Prostate gland (tissue), 2 donors: ENCODE measurements around the gene UBE2O. TPM values are rescaled to one million over a fixed set of nuclear protein-coding genes. Genes with fewer than 3 reads are reported as not detected.
"Not testable (repeated sequence)": the region's sequence is repeated elsewhere in the genome, so short reads cannot be mapped to it uniquely, and the experiment has no call there.

ENCODE experiments used
- DNase-seq: peaks from one replicate; pipeline ENCODE4 v3.0.0-alpha.2; 2019; ENCODE audit warnings: low spot score
- H3K27ac ChIP-seq, 2 donors: fragments of 200-600 bp; sonication (generic); 2 replicates each; pipeline ENCODE4 v1.5.1; 2017 to 2019
- H3K27me3 ChIP-seq: fragments of 200-600 bp; sonication (generic); replicated peaks from 2 replicates; pipeline ENCODE4 v1.5.1; 2019; ENCODE audit not compliant: insufficient read depth
- H3K36me3 ChIP-seq, 2 donors: fragments of 200-600 bp; sonication (generic); 1 replicate in 1 of 2; 2 replicates in 1 of 2; pipeline versions ENCODE4 v1.5.1 to v1.8.1; 2017 to 2019
- H3K4me1 ChIP-seq: fragments of 200-600 bp; sonication (generic); replicated peaks from 2 replicates; pipeline ENCODE4 v1.5.1; 2019
- H3K4me3 ChIP-seq, 2 donors: fragments of 200-600 bp; sonication (generic); 2 replicates each; pipeline ENCODE4 v1.5.1; 2017 to 2019
- H3K9me3 ChIP-seq: fragments of 200-600 bp; sonication (generic); 2 replicates; pipeline ENCODE4 v1.5.1; 2017
- POLR2A ChIP-seq: fragments of 450-650 bp; IDR thresholded peaks from one replicate; pipeline ENCODE4 v1.6.1; 2016; ENCODE audit warnings: antibody characterized with exemption, mild to moderate bottlenecking
- POLR2AphosphoS5 ChIP-seq: sonication (generic); formaldehyde crosslinking; IDR thresholded peaks from one replicate; pipeline ENCODE4 v1.6.1; 2017; ENCODE audit warnings: antibody characterized with exemption
- WGBS: methylation state at CpG from one replicate; pipeline ENCODE4 v1.1.5; 2018; 5-methylcytosine and 5-hydroxymethylcytosine counted together
- intact Hi-C: fragments of 100-400 bp; cut with DNase I; formaldehyde crosslinking; loops from one replicate; pipeline ENCODE4 v1.14.2; 2022
- total RNA-seq, 2 donors: library from RNA; depleted of rRNA; stranded (reverse); fragments of >200 nt; gene quantifications; one replicate each; pipeline ENCODE4 v1.1.0, GENCODE V29; 2016
- TF ChIP-seq, protein P1 (sequence below), 4 experiments: fragments of 200-600 bp in 2 of 4; fragments of 450-650 bp in 2 of 4; sonication (generic) in 2 of 4; IDR thresholded peaks; 1 replicate in 3 of 4; 2 replicates in 1 of 4; pipeline ENCODE4 v1.5.1; 2016 to 2019; ENCODE audit warnings: antibody characterized with exemption in 4 of 4, mild to moderate bottlenecking in 2 of 4, moderate library complexity in 2 of 4

The UBE2O gene
- total RNA-seq, 2 donors from 2014 or later, result 19.9 to 39.8 TPM

DNA sequence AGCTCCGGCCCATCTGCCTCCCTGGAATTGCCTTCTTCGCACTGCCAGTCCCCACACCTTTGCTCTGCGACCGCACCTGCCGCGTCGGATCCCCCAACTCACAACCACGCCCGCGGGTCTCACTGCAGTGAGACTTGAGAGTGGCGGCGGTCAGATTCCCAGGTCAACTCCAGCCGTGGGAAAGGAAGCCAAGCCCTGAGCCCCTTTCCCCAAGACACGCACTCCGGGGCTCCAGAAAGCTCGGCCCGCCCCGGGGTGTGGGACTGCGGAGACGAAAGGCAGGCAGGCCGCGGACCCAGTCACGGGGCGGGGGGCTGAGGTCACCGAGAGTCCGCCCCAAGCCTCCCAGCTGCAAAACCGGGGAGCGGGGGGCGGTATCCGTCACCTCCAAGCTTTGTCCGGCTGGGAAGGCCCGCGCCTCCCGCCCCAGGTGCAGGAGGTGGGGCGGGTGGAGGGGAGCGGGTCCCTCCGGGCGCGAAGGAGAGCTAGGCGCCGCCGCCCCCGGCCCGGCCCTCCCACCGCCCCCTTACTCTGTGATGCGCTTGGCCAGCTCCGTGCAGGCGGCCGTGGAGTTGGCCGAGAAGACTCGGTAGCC, 99.9 kb downstream of the UBE2O start:
- H3K27me3 ChIP-seq, result no peaks in the 10 kb centered on the region
- no peaks in the 10 kb centered on the region for H3K4me1 ChIP-seq
- no peaks in the 10 kb centered on the region for H3K36me3 ChIP-seq
- under 1% methylated on average over 28 of the region's 51 CpGs for whole genome bisulfite sequencing
- H3K27ac ChIP-seq, result peak overlapping the region; percentile 81 to 89
- TF ChIP-seq POLR2A (no peak), POLR2AphosphoS5 (no peak)
- TF ChIP-seq, protein P1, sequence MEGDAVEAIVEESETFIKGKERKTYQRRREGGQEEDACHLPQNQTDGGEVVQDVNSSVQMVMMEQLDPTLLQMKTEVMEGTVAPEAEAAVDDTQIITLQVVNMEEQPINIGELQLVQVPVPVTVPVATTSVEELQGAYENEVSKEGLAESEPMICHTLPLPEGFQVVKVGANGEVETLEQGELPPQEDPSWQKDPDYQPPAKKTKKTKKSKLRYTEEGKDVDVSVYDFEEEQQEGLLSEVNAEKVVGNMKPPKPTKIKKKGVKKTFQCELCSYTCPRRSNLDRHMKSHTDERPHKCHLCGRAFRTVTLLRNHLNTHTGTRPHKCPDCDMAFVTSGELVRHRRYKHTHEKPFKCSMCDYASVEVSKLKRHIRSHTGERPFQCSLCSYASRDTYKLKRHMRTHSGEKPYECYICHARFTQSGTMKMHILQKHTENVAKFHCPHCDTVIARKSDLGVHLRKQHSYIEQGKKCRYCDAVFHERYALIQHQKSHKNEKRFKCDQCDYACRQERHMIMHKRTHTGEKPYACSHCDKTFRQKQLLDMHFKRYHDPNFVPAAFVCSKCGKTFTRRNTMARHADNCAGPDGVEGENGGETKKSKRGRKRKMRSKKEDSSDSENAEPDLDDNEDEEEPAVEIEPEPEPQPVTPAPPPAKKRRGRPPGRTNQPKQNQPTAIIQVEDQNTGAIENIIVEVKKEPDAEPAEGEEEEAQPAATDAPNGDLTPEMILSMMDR (IDR thresholded peaks at IDR 0.05), result no peak
- H3K4me3 ChIP-seq, result peak overlapping the region; percentile 76 to 96
- H3K9me3 ChIP-seq, result no peaks in the 10 kb centered on the region
- intact Hi-C loops, result no loop called here
- DNase-seq, result peak; percentile 10

DNA sequence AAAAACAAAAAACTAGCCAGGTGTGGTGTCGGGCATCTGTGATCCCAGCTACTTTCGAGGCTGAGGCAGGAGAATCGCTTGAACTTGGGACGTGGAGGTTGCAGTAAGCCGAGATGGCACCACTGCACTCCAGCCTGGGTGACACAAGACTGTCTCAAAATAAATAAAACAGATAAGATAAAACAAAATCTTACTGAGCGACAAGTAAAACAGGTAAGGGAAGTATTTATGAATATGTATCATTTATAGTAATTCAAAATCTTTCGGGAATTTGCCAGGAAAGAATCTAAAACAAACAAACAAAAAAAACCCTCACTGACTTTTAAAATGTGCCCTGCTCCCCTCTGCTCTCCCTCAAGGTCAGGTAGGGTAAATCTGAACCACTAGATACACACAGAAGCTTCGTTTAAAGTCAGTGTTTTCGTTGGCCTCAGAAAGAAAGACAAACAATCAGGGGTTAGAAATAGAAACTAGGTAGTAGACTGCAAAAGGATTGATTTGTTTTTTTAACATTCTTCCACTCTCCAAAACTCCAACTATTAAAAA, 101.4 kb downstream of the UBE2O start:
- H3K4me1 ChIP-seq, result no peaks in the 10 kb centered on the region
- no peak overlapping the region for H3K27ac ChIP-seq
- TF ChIP-seq, protein P1 (IDR thresholded peaks at IDR 0.05), result no peak
- TF ChIP-seq POLR2A (no peak), POLR2AphosphoS5 (no peak)
- no peaks in the 10 kb centered on the region for H3K27me3 ChIP-seq
- no peaks in the 10 kb centered on the region for H3K9me3 ChIP-seq
- no peak for DNase-seq
- no peaks in the 10 kb centered on the region for H3K36me3 ChIP-seq
- intact Hi-C loops, result no loop called here
- 63% methylated on average over 9 of the region's 9 CpGs for WGBS
- H3K4me3 ChIP-seq, result no peak overlapping the region

- H3K27me3 ChIP-seq, result no peaks in the 10 kb centered on the region
- no peaks in the 10 kb centered on the region for H3K4me1 ChIP-seq
- intact Hi-C loops, result no loop called here
- 85% methylated on average over 5 of the region's 5 CpGs for WGBS
- no peak overlapping the region for H3K27ac ChIP-seq
- H3K4me3 ChIP-seq, result no peak overlapping the region
- TF ChIP-seq POLR2AphosphoS5 (no peak), POLR2A (no peak)
- TF ChIP-seq, protein P1 (IDR thresholded peaks at IDR 0.05), result no peak
- no peaks in the 10 kb centered on the region for H3K9me3 ChIP-seq
- DNase-seq, result no peak
- no peaks in the 10 kb centered on the region for H3K36me3 ChIP-seq
Observed at GRCh38 chr17:76350463-76350862, 102.5 kb downstream of the UBE2O start.

- H3K9me3 ChIP-seq, H3K27me3 ChIP-seq, H3K4me1 ChIP-seq, DNase-seq, H3K36me3 ChIP-seq, intact Hi-C loops, H3K27ac ChIP-seq, H3K4me3 ChIP-seq: not testable (repeated sequence)
- WGBS, result 91% methylated on average over 11 of the region's 11 CpGs
Observed at GRCh38 chr17:76346936-76347335, 106.0 kb downstream of the UBE2O start.

GRCh38 chr17:76345377-76345974, 107.5 kb downstream of the UBE2O start:
- Histone ChIP-seq H3K4me1 (no peaks in the 10 kb centered on the region), H3K4me3 (no peak overlapping the region), H3K27ac (no peak overlapping the region), H3K9me3 (no peaks in the 10 kb centered on the region), H3K27me3 (no peaks in the 10 kb centered on the region), H3K36me3 (peaks cover 0 to 6% of the 10 kb centered on the region in 2 donors)
- WGBS, result 93% methylated on average over 14 of the region's 14 CpGs
- intact Hi-C loops, result no loop called here
- DNase-seq, result no peak
- TF ChIP-seq, protein P1 (IDR thresholded peaks at IDR 0.05), result no peak
- no peak for TF ChIP-seq POLR2A
- TF ChIP-seq POLR2AphosphoS5, result no peak
